Cardiac muscle cell (in vitro differentiated cells and primary cell): ENCODE measurements around the gene WNT9B. TPM values are rescaled to one million over a fixed set of nuclear protein-coding genes. Genes with fewer than 3 reads are reported as not detected.

Source experiments
- DNase-seq, 2 donors: peaks; one replicate each; pipeline versions ENCODE4 v3.0.0 to v3.0.0-alpha.2; 2010 to 2017; ENCODE audit warnings: low read depth in 1 of 2, low spot score in 1 of 2
- H3K27ac ChIP-seq: fragments of 200-600 bp; sonication (generic); 2 replicates; pipeline ENCODE4 v1.5.1; 2016
- H3K27me3 ChIP-seq: fragments of 200-600 bp; sonication (generic); 2 replicates; pipeline ENCODE4 v1.6.0; 2016; ENCODE audit warnings: control low read depth
- H3K36me3 ChIP-seq: fragments of 200-600 bp; sonication (generic); 2 replicates; pipeline ENCODE4 v1.5.1; 2016; ENCODE audit warnings: control low read depth
- H3K4me1 ChIP-seq: fragments of 200-600 bp; sonication (generic); 2 replicates; pipeline ENCODE4 v1.8.1; 2017; ENCODE audit warnings: low read depth, mild to moderate bottlenecking, mixed run types
- H3K4me3 ChIP-seq: fragments of 200-600 bp; sonication (generic); 2 replicates; pipeline ENCODE4 v1.5.1; 2016; ENCODE audit warnings: mild to moderate bottlenecking
- H3K9me3 ChIP-seq: fragments of 200-600 bp; sonication (generic); 2 replicates; pipeline ENCODE4 v1.5.1; 2017; ENCODE audit warnings: low read depth, mild to moderate bottlenecking, control low read depth
- polyA plus RNA-seq: library from polyadenylated mRNA; unstranded; fragments of >200 nt; fragmentation: Nextera tagmentation; extraction: Ambion mirVana; gene quantifications from 2 replicates; pipeline ENCODE4 v1.2.1, GENCODE V29; 2016
- total RNA-seq: library from RNA; depleted of rRNA; stranded (reverse); fragments of >200 nt; gene quantifications from 2 replicates; pipeline ENCODE4 v1.2.3, GENCODE V29; 2016
- TF ChIP-seq, protein P1 (sequence below): IDR thresholded peaks from 2 replicates; pipeline ENCODE4 v1.5.1; 2012; ENCODE audit warnings: low read depth, mild to moderate bottlenecking, low read length

WNT9B gene
- total and polyA plus RNA-seq, 2 experiments from 2014 or later = 0.33 TPM; not detected in 1

GRCh38 chr17:46863383-46864121, 12.2 kb downstream of the WNT9B start:
- Histone ChIP-seq H3K9me3 (no peaks in the 10 kb centered on the region), H3K27me3 (no peaks in the 10 kb centered on the region), H3K4me1 (no peaks in the 10 kb centered on the region), H3K36me3 (no peaks in the 10 kb centered on the region), H3K27ac (no peak overlapping the region), H3K4me3 (no peak overlapping the region)
- TF ChIP-seq, protein P1, sequence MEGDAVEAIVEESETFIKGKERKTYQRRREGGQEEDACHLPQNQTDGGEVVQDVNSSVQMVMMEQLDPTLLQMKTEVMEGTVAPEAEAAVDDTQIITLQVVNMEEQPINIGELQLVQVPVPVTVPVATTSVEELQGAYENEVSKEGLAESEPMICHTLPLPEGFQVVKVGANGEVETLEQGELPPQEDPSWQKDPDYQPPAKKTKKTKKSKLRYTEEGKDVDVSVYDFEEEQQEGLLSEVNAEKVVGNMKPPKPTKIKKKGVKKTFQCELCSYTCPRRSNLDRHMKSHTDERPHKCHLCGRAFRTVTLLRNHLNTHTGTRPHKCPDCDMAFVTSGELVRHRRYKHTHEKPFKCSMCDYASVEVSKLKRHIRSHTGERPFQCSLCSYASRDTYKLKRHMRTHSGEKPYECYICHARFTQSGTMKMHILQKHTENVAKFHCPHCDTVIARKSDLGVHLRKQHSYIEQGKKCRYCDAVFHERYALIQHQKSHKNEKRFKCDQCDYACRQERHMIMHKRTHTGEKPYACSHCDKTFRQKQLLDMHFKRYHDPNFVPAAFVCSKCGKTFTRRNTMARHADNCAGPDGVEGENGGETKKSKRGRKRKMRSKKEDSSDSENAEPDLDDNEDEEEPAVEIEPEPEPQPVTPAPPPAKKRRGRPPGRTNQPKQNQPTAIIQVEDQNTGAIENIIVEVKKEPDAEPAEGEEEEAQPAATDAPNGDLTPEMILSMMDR = no peak
- no peak for DNase-seq

GRCh38 chr17:46865100-46865499, 13.7 kb downstream of the WNT9B start:
- H3K4me1 ChIP-seq = no peaks in the 10 kb centered on the region
- DNase-seq = peak; percentile 9 to 23
- H3K27ac ChIP-seq = no peak overlapping the region
- TF ChIP-seq, protein P1 = no peak
- no peak overlapping the region for H3K4me3 ChIP-seq
- H3K27me3 ChIP-seq = no peaks in the 10 kb centered on the region
- H3K36me3 ChIP-seq = no peaks in the 10 kb centered on the region
- H3K9me3 ChIP-seq = no peaks in the 10 kb centered on the region

DNA sequence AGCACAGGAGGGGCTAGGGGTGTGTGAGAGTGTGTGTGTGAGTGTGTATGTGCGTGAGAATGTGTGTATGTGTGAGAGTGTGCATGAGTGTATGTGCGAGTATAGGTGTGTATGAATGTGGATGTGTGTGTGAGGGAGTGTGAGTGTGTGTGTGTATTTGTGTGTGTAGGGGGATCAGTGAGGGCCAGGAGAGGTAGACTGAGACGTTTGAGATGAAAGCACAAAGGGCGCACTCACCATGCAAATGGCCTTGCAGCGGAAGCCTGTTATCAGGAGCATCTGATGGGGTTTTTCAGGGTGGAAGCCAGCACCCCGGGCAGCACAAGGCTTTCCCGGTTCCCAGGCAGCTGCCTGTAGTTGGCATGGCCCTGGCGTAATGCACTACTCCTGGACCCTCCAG, 14.9 kb downstream of the WNT9B start:
- Histone ChIP-seq H3K36me3 (no peaks in the 10 kb centered on the region), H3K27ac (no peak overlapping the region), H3K4me1 (no peaks in the 10 kb centered on the region), H3K9me3 (no peaks in the 10 kb centered on the region), H3K27me3 (no peaks in the 10 kb centered on the region), H3K4me3 (no peak overlapping the region)
- DNase-seq = no peak
- TF ChIP-seq, protein P1 = no peak

DNA sequence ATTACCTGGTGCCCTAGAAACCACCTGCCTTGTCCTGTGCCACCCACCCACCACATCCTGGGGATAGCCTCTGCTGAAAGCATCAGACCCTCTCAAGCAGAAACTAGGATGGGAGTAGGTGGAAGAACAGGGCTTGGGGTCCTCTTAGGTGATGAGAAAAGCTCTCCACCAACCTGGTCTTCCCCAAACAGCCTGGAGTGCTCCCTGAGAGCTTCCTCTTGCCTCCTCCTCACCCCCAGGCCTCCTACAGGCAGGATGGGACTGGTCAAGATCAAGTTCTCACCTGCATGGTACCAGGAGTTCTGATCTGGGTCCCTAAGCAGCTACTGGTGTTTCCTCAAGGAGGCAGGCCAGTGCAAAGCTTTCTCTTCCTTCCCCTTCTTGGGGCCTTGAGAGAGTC, 15.4 kb downstream of the WNT9B start:
- H3K36me3 ChIP-seq = no peaks in the 10 kb centered on the region
- no peak overlapping the region for H3K27ac ChIP-seq
- no peak overlapping the region for H3K4me3 ChIP-seq
- H3K27me3 ChIP-seq = no peaks in the 10 kb centered on the region
- TF ChIP-seq, protein P1 = no peak
- no peak for DNase-seq
- H3K4me1 ChIP-seq = no peaks in the 10 kb centered on the region
- H3K9me3 ChIP-seq = no peaks in the 10 kb centered on the region

DNA sequence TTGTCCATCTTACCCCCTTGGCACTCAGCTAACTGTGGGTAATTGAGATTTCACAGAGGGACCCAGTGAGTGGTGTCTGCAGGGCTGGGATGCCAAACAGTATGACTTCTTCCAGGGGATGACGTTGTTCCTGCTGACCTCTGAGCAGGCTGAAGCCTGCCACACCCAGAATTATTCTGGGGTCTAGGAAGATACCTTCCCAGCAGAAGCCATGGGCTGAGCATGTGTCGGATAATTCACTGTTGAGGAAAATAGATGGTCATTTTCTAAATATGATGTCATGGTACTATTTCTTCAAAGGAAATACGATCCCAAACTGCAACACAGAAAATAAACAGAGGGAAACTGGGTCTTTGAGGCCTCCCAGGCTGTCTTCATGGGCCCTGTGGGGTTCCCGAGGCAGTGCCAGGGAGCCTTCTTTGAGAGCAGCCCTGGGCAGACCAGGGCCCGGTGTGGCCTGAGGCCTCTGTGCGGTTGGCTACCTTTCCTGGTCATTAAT, 17.4 kb downstream of the WNT9B start:
- Histone ChIP-seq H3K27ac (no peak overlapping the region), H3K27me3 (no peaks in the 10 kb centered on the region), H3K9me3 (no peaks in the 10 kb centered on the region), H3K36me3 (no peaks in the 10 kb centered on the region), H3K4me1 (no peaks in the 10 kb centered on the region), H3K4me3 (no peak overlapping the region)
- TF ChIP-seq, protein P1 = no peak
- no peak for DNase-seq
